ENCODE data around the gene THG1L. TPM values are rescaled to one million over a fixed set of nuclear protein-coding genes. Genes with fewer than 3 reads are reported as not detected.

Gene THG1L
- total and polyA plus RNA-seq, 2 donors from 2014 or later: 9.8 to 11.7 TPM

GRCh38 chr5:157729858-157730257 is 1.4 kb upstream of the THG1L start:
- Histone ChIP-seq H3K9me3 (ENCODE audit: control insufficient read depth in 2 of 3, insufficient read depth in 1 of 3, low read length in 3 of 3) (no peaks in the 10 kb centered on the region), H3K36me3 (ENCODE audit: control insufficient read depth in 2 of 3, insufficient read depth in 3 of 3, low read length in 3 of 3) (peaks cover 0 to 4% (median 2%) of the 10 kb centered on the region in 3 donors), H3K4me3 (ENCODE audit: low read length in 3 of 3) (no peak overlapping the region), H3K27me3 (ENCODE audit: control insufficient read depth, insufficient read depth, low read length) (no peaks in the 10 kb centered on the region), H3K27ac (ENCODE audit: low read depth in 2 of 2, low read length in 2 of 2) (no peak overlapping the region), H3K9ac (ENCODE audit: low read length in 3 of 3) (no peak overlapping the region), H3K4me1 (ENCODE audit: control insufficient read depth in 2 of 3, insufficient read depth in 2 of 3, low read depth in 1 of 3, low read length in 3 of 3) (peaks cover 3 to 4% (median 3%) of the 10 kb centered on the region in 3 donors)
- no peak for TF ChIP-seq CTCF (IDR thresholded peaks at IDR 0.05; ENCODE audit: borderline replicate concordance, extremely low read depth, insufficient read depth)
- DNase-seq: no peak
- intact Hi-C loops (cut with DNase I): no loop called here
- FAIRE-seq: no peak

- H3K4me3 ChIP-seq (ENCODE audit: low read length in 3 of 3): peak overlapping the region; percentile 88 to 99 (median 97)
- intact Hi-C loops (cut with DNase I): no loop called here
- H3K9ac ChIP-seq (ENCODE audit: low read length in 3 of 3): peak overlapping the region in 1 of 3 donors; percentile 89
- H3K9me3 ChIP-seq (ENCODE audit: control insufficient read depth in 2 of 3, insufficient read depth in 1 of 3, low read length in 3 of 3): no peaks in the 10 kb centered on the region
- H3K4me1 ChIP-seq (ENCODE audit: control insufficient read depth in 2 of 3, insufficient read depth in 2 of 3, low read depth in 1 of 3, low read length in 3 of 3): peaks cover 3 to 4% (median 3%) of the 10 kb centered on the region in 3 donors
- no peak for DNase-seq
- peaks cover 0 to 4% (median 3%) of the 10 kb centered on the region in 3 donors for H3K36me3 ChIP-seq (ENCODE audit: control insufficient read depth in 2 of 3, insufficient read depth in 3 of 3, low read length in 3 of 3)
- H3K27me3 ChIP-seq (ENCODE audit: control insufficient read depth, insufficient read depth, low read length): no peaks in the 10 kb centered on the region
- no peak overlapping the region for H3K27ac ChIP-seq (ENCODE audit: low read depth in 2 of 2, low read length in 2 of 2)
- TF ChIP-seq CTCF (IDR thresholded peaks at IDR 0.05; ENCODE audit: borderline replicate concordance, extremely low read depth, insufficient read depth): no peak
- no peak for FAIRE-seq
Measured at GRCh38 chr5:157730900-157731271, 334 bp upstream of the THG1L start.

GRCh38 chr5:157732130-157732514 is 902 bp downstream of the THG1L start:
- Histone ChIP-seq H3K9me3 (ENCODE audit: control insufficient read depth in 2 of 3, insufficient read depth in 1 of 3, low read length in 3 of 3) (no peaks in the 10 kb centered on the region), H3K4me1 (ENCODE audit: control insufficient read depth in 2 of 3, insufficient read depth in 2 of 3, low read depth in 1 of 3, low read length in 3 of 3) (peaks cover 3 to 4% (median 3%) of the 10 kb centered on the region in 3 donors), H3K27ac (ENCODE audit: low read depth in 2 of 2, low read length in 2 of 2) (peak overlapping the region in 1 of 2 donors; percentile 99), H3K9ac (ENCODE audit: low read length in 3 of 3) (peak overlapping the region in 1 of 3 donors; percentile 89), H3K36me3 (ENCODE audit: control insufficient read depth in 2 of 3, insufficient read depth in 3 of 3, low read length in 3 of 3) (peaks cover 0 to 4% (median 4%) of the 10 kb centered on the region in 3 donors), H3K27me3 (ENCODE audit: control insufficient read depth, insufficient read depth, low read length) (no peaks in the 10 kb centered on the region), H3K4me3 (ENCODE audit: low read length in 3 of 3) (peak overlapping the region; percentile 88 to 99 (median 97))
- FAIRE-seq (no peak), DNase-seq (no peak)
- intact Hi-C loops (cut with DNase I): no loop called here
- no peak for TF ChIP-seq CTCF (IDR thresholded peaks at IDR 0.05; ENCODE audit: borderline replicate concordance, extremely low read depth, insufficient read depth)

Measured in kidney (tissue), 14 donors.